ENCODE results near the gene CEACAM20. TPM values are rescaled to one million over a fixed set of nuclear protein-coding genes. Genes with fewer than 3 reads are reported as not detected.

The CEACAM20 gene
- total RNA-seq, result not detected in 2 replicates

GRCh38 chr19:44529536-44529935 is at the start of gene CEACAM20:
TSS of gene CEACAM20 (minus strand) at chr19:44529675. CDS start at chr19:44529509, 166 bp downstream.

GRCh38 chr19:44499962-44500949 is 29.2 kb downstream of the CEACAM20 start, which contains the start of gene ZNF180:
TSS of gene ZNF180 (minus strand) at chr19:44500522. CDS start at chr19:44497334, 3,188 bp downstream.

Other genes with a start within 250 kb of the CEACAM20 start
- gene ZNF235, start 224.7 kb downstream of the CEACAM20 start, total RNA-seq, result 2.3 and 2.6 TPM in 2 replicates
- gene ZNF112, start 173.0 kb downstream of the CEACAM20 start, total RNA-seq, result 6.8 and 8.6 TPM in 2 replicates
- 2.0 and 2.4 TPM in 2 replicates for gene ZNF285, start 128.1 kb downstream of the CEACAM20 start, total RNA-seq
- 12.2 and 13.5 TPM in 2 replicates for gene ZNF229, start 81.2 kb downstream of the CEACAM20 start, total RNA-seq
- gene ZNF180, start 29.2 kb downstream of the CEACAM20 start, total RNA-seq, result 5.7 and 7.1 TPM in 2 replicates
- gene IGSF23, start 83.9 kb upstream of the CEACAM20 start, total RNA-seq, result not detected in 2 replicates
- gene PVR, start 114.2 kb upstream of the CEACAM20 start, total RNA-seq, result 40.5 and 52.5 TPM in 2 replicates
- 2.0 and 2.4 TPM in 2 replicates for gene CEACAM19, start 141.8 kb upstream of the CEACAM20 start, total RNA-seq
- not detected in 2 replicates for gene CEACAM16, start 169.5 kb upstream of the CEACAM20 start, total RNA-seq
- gene BCL3, start 219.0 kb upstream of the CEACAM20 start, total RNA-seq, result 6.3 and 8.0 TPM in 2 replicates
- 0.14 TPM in 1 of 2 replicates, not detected in the other for gene CBLC, start 248.2 kb upstream of the CEACAM20 start, total RNA-seq

Measured in smooth muscle cell of bladder (primary cell).